Panc1 (cell line): ENCODE measurements around the gene PTPN1. TPM values are rescaled to one million over a fixed set of nuclear protein-coding genes. Genes with fewer than 3 reads are reported as not detected.
A peak's percentile ranks its signal among the peaks of the same experiment; 100 is the strongest.
"Not testable (repeated sequence)": the region's sequence is repeated elsewhere in the genome, so short reads cannot be mapped to it uniquely, and the experiment has no call there.

Experiments used
- ATAC-seq: fragments of 200-7000 bp; cut with Tn5 transposase; 2 replicates; pipeline ENCODE4 v1.9.1; 2020; ENCODE audit warnings: mild to moderate bottlenecking, moderate library complexity
- BruUV-seq: library from RNA; stranded (reverse); fragments of 400-500 nt; replicated peaks from 2 replicates; lab custom pipeline; 2021; lab: Mats Ljungman, UMichigan
- CTCF ChIA-PET: fragments of 300-600 bp; sonication (Branson Sonifier 250); formaldehyde crosslinking; loops from one replicate; lab custom pipeline; 2022; ENCODE audit warnings: antibody characterized with exemption; lab: Charles Lee
- POLR2A ChIA-PET: fragments of 300-600 bp; sonication (Branson Sonifier 250); formaldehyde crosslinking; loops from one replicate; lab custom pipeline; 2022; ENCODE audit warnings: antibody characterized with exemption; lab: Charles Lee
- DNase-seq: peaks from one replicate; pipeline ENCODE4 v3.0.0-alpha.2; 2010; ENCODE audit warnings: low read depth, low spot score
- H3K27ac ChIP-seq: 2 replicates; pipeline ENCODE4 v1.5.1; 2011; ENCODE audit warnings: mild to moderate bottlenecking, low read length, inconsistent platforms
- H3K27me3 ChIP-seq: fragments of 200-500 bp; sonication (Bioruptor generic); 2 replicates; pipeline ENCODE4 v1.6.0; 2014; ENCODE audit warnings: low read length, inconsistent platforms; ENCODE audit not compliant: control insufficient read depth, insufficient read depth
- H3K36me3 ChIP-seq: fragments of 200-500 bp; sonication (Bioruptor generic); 2 replicates; pipeline ENCODE4 v1.5.1; 2014; ENCODE audit warnings: inconsistent platforms, mild to moderate bottlenecking, low read length, moderate library complexity; ENCODE audit not compliant: control insufficient read depth, insufficient read depth
- H3K4me1 ChIP-seq: 2 replicates; pipeline ENCODE4 v1.5.1; 2011; ENCODE audit warnings: inconsistent platforms, mild to moderate bottlenecking, low read length, moderate library complexity; ENCODE audit not compliant: control insufficient read depth, insufficient read depth
- H3K4me3 ChIP-seq, 2 experiments: 2 replicates each; pipeline ENCODE4 v1.5.1; 2011 to 2012; ENCODE audit warnings: low read depth in 2 of 2, low read length in 2 of 2, mild to moderate bottlenecking in 2 of 2, inconsistent platforms in 1 of 2, moderate library complexity in 1 of 2
- H3K9me3 ChIP-seq: fragments of 200-500 bp; sonication (Bioruptor generic); 2 replicates; pipeline ENCODE4 v1.5.1; 2014; ENCODE audit warnings: low read depth, mild to moderate bottlenecking, inconsistent platforms, low read length, moderate library complexity; ENCODE audit not compliant: control insufficient read depth, insufficient read depth
- CTCF ChIP-seq: fragments of 450-650 bp; IDR thresholded peaks from 2 replicates; pipeline ENCODE4 v1.5.1; 2017; ENCODE audit warnings: mild to moderate bottlenecking
- POLR2AphosphoS5 ChIP-seq: IDR thresholded peaks from 2 replicates; pipeline ENCODE4 v1.6.1; 2012; ENCODE audit warnings: mild to moderate bottlenecking, low read depth, low read length, moderate library complexity
- REST ChIP-seq, 2 experiments: IDR thresholded peaks; 2 replicates each; pipeline ENCODE4 v1.6.1; 2011 to 2012; ENCODE audit warnings: low read depth in 2 of 2, control low read depth in 1 of 2, low read length in 1 of 2, mild to moderate bottlenecking in 1 of 2, moderate library complexity in 1 of 2; ENCODE audit not compliant: insufficient read depth in 1 of 2
- SIN3A ChIP-seq: IDR thresholded peaks from 2 replicates; pipeline ENCODE4 v1.6.1; 2012; ENCODE audit warnings: low read depth, mild to moderate bottlenecking, low read length, moderate library complexity, borderline replicate concordance; ENCODE audit not compliant: insufficient read depth
- TCF7L2 ChIP-seq: IDR thresholded peaks from 2 replicates; pipeline ENCODE4 v1.6.1; 2011; ENCODE audit warnings: mild to moderate bottlenecking, low read depth, low read length, inconsistent platforms
- in situ Hi-C: cut with HindIII; loops from 2 replicates; pipeline ENCODE4 v1.10.0; 2016; ENCODE audit warnings: low sequenced_read_pairs, low pct_unique_long_range_greater_than_20kb
- intact Hi-C: fragments of 100-400 bp; cut with micrococcal nuclease; formaldehyde crosslinking; loops from one replicate; pipeline ENCODE4 v1.10.0; 2022; ENCODE audit not compliant: unreplicated experiment
- total RNA-seq: library from RNA; stranded (reverse); gene quantifications from one replicate; pipeline ENCODE4 v1.2.1, GENCODE V29; 2021; ENCODE audit not compliant: unreplicated experiment

Gene PTPN1
- total RNA-seq, 1 experiment from 2014 or later: 42.2 TPM

- intact Hi-C loops (no loop called here), in situ Hi-C loops (no loop called here)
- no peak for ATAC-seq
- no peak for TF ChIP-seq TCF7L2
- peak; percentile 58 to 63; a peak in 2 of 4 replicates for TF ChIP-seq REST (IDR thresholded peaks at IDR 0.05; ENCODE audit: insufficient read depth in 1 of 2, low read depth in 2 of 2, low read length in 1 of 2)
- TF ChIP-seq SIN3A: no peak
- H3K4me1 ChIP-seq: peaks cover 7% of the 10 kb centered on the region; the same call in 1 of the 2 replicates
- no peaks in the 10 kb centered on the region for H3K9me3 ChIP-seq
- DNase-seq: no peak
- H3K36me3 ChIP-seq: no peaks in the 10 kb centered on the region
- ChIA-PET POLR2A (interaction anchor here (0.7 kb wide), 1 partner anchor 191 kb away, joined by 4 read pairs; no protein-coding TSS in a partner anchor), CTCF (no interaction called here)
- H3K4me3 ChIP-seq: no peak overlapping the region
- no peaks in the 10 kb centered on the region for H3K27me3 ChIP-seq
- BruUV-seq: no TSS peak
- no peak overlapping the region for H3K27ac ChIP-seq
These were observed 37.2 kb upstream of the PTPN1 start for GRCh38 chr20:50472693-50473664.

GRCh38 chr20:50474356-50474755, 35.8 kb upstream of the PTPN1 start:
- H3K9me3 ChIP-seq, BruUV-seq: not testable (repeated sequence)

GRCh38 chr20:50475681-50476292, 34.4 kb upstream of the PTPN1 start:
- no peak overlapping the region for H3K4me3 ChIP-seq
- H3K36me3 ChIP-seq: no peaks in the 10 kb centered on the region
- ChIA-PET POLR2A (no interaction called here), CTCF (no interaction called here)
- DNase-seq (no peak), ATAC-seq (peak; percentile 58)
- no TSS peak for BruUV-seq
- no peaks in the 10 kb centered on the region for H3K9me3 ChIP-seq
- H3K27me3 ChIP-seq: no peaks in the 10 kb centered on the region
- in situ Hi-C loops: no loop called here
- intact Hi-C loops: no loop called here
- no peak overlapping the region for H3K27ac ChIP-seq
- TF ChIP-seq CTCF: no peak
- TF ChIP-seq TCF7L2: no peak
- TF ChIP-seq SIN3A: no peak
- TF ChIP-seq REST (IDR thresholded peaks at IDR 0.05; ENCODE audit: insufficient read depth in 1 of 2, low read depth in 2 of 2, low read length in 1 of 2): no peak
- no peak for TF ChIP-seq POLR2AphosphoS5
- peaks cover 7% of the 10 kb centered on the region; the same call in 1 of the 2 replicates for H3K4me1 ChIP-seq

More at GRCh38 chr20:50474356-50474755, 35.8 kb upstream of the PTPN1 start:
- H3K27me3 ChIP-seq, in situ Hi-C loops, CTCF ChIA-PET, H3K4me3 ChIP-seq, DNase-seq, ATAC-seq, intact Hi-C loops, H3K36me3 ChIP-seq, H3K27ac ChIP-seq, H3K4me1 ChIP-seq: not testable (repeated sequence)
- POLR2A ChIA-PET: interaction anchor here (0.5 kb wide), 1 partner anchor 18 kb away, joined by 8 read pairs; no protein-coding TSS in a partner anchor
